H1 (cell line): Measurements from ENCODE around the gene IRAK3. TPM values are rescaled to one million over a fixed set of nuclear protein-coding genes. Genes with fewer than 3 reads are reported as not detected.

Experiments used
- ASH2L ChIP-seq: fragments of 200-600, 300-600 bp; sonication (generic); IDR thresholded peaks from one replicate; pipeline ENCODE4 v1.7.1; 2017; ENCODE audit warnings: low read length
- CBX5 ChIP-seq: fragments of 300-800, 300-1000 bp; sonication (generic); IDR thresholded peaks from 2 replicates; pipeline ENCODE4 v1.7.1; 2016; ENCODE audit warnings: antibody characterized with exemption, low read length, low read depth
- JUN ChIP-seq: IDR thresholded peaks from 2 replicates; pipeline ENCODE4 v1.6.1; 2011; ENCODE audit warnings: low read depth, mild to moderate bottlenecking, improper control_type of control experiment, low read length
- KDM5A ChIP-seq: fragments of 200-600 bp; IDR thresholded peaks from 2 replicates; pipeline ENCODE4 v1.7.1; 2012; ENCODE audit warnings: mild to moderate bottlenecking, low read length, inconsistent platforms, mixed read lengths
- RAD21 ChIP-seq, 2 experiments: IDR thresholded peaks in 1 of 2; conservative IDR thresholded peaks in 1 of 2; 2 replicates each; pipeline ENCODE4 v1.6.1; 2011; ENCODE audit warnings: low read depth in 2 of 2, low read length in 2 of 2, improper control_type of control experiment in 1 of 2, inconsistent platforms in 1 of 2, mild to moderate bottlenecking in 1 of 2, moderate library complexity in 1 of 2
- RBBP5 ChIP-seq: IDR thresholded peaks from 2 replicates; pipeline ENCODE4 v1.7.1; 2012; ENCODE audit warnings: low read depth, mild to moderate bottlenecking, inconsistent platforms, low read length, moderate library complexity, borderline replicate concordance
- SAP30 ChIP-seq: fragments of 300-600 bp; sonication (generic); IDR thresholded peaks from 2 replicates; pipeline ENCODE4 v1.7.1; 2012; ENCODE audit warnings: low read length, moderate library complexity, mild to moderate bottlenecking, inconsistent platforms; ENCODE audit not compliant: insufficient read depth, insufficient replicate concordance
- SIX5 ChIP-seq: IDR thresholded peaks from 2 replicates; pipeline ENCODE4 v1.6.1; 2011; ENCODE audit warnings: mild to moderate bottlenecking, low read depth, low read length
- polyA plus RNA-seq, 7 experiments: library from polyadenylated mRNA; depleted of rRNA in 3 of 7; stranded (reverse) in 5 of 7; unstranded in 2 of 7; fragments of >200 nt in 5 of 7; fragments of 200-250 nt in 2 of 7; gene quantifications; 1 replicate in 5 of 7; 2 replicates in 1 of 7; 4 replicates in 1 of 7; pipeline versions ENCODE4 v1.2.1 to v1.2.3, GENCODE V29; 2011 to 2013; ENCODE audit warnings: missing spikeins in 2 of 7, mixed read lengths in 2 of 7
- total RNA-seq: library from RNA; stranded (reverse); fragmentation: NEBNext Ultra II Directional; extraction: Animal tissue kit (Norgen Biotek cat#: 25700); gene quantifications from 2 replicates; pipeline ENCODE4 v1.2.1, GENCODE V29; 2021
- TF ChIP-seq, protein P1 (sequence below): IDR thresholded peaks from 2 replicates; pipeline ENCODE4 v1.6.1; 2011; ENCODE audit warnings: low read length, improper control_type of control experiment
- TF ChIP-seq, protein P2 (sequence below): IDR thresholded peaks from 2 replicates; pipeline ENCODE4 v1.6.1; 2012; ENCODE audit warnings: low read length, inconsistent platforms

IRAK3 gene
- total and polyA plus RNA-seq, 2 of the 8 experiments (the other 6 are each of a cell fraction or from before 2014, with no cell fraction given): 0.51 to 2.2 TPM

- TF ChIP-seq, protein P1, sequence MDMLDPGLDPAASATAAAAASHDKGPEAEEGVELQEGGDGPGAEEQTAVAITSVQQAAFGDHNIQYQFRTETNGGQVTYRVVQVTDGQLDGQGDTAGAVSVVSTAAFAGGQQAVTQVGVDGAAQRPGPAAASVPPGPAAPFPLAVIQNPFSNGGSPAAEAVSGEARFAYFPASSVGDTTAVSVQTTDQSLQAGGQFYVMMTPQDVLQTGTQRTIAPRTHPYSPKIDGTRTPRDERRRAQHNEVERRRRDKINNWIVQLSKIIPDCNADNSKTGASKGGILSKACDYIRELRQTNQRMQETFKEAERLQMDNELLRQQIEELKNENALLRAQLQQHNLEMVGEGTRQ: no peak
- TF ChIP-seq KDM5A (no peak), RBBP5 (peak; percentile 49; the same call in 1 of the 2 replicates), SAP30 (peak; percentile 69), SIX5 (no peak), RAD21 (IDR thresholded peaks at IDR 0.05 in 1 of 2, conservative IDR thresholded peaks at IDR 0.05 in 1 of 2; ENCODE audit: low read depth in 2 of 2, low read length in 2 of 2) (no peak), CBX5 (no peak), ASH2L (peak; percentile 87), JUN (no peak)
- TF ChIP-seq, protein P2, sequence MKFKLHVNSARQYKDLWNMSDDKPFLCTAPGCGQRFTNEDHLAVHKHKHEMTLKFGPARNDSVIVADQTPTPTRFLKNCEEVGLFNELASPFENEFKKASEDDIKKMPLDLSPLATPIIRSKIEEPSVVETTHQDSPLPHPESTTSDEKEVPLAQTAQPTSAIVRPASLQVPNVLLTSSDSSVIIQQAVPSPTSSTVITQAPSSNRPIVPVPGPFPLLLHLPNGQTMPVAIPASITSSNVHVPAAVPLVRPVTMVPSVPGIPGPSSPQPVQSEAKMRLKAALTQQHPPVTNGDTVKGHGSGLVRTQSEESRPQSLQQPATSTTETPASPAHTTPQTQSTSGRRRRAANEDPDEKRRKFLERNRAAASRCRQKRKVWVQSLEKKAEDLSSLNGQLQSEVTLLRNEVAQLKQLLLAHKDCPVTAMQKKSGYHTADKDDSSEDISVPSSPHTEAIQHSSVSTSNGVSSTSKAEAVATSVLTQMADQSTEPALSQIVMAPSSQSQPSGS: no peak
Measured at GRCh38 chr12:66301944-66302826, 113.2 kb downstream of the IRAK3 start, which contains the start of gene HELB (continued).
